ENCODE data around the gene NECAB2.

NECAB2 gene

DNA sequence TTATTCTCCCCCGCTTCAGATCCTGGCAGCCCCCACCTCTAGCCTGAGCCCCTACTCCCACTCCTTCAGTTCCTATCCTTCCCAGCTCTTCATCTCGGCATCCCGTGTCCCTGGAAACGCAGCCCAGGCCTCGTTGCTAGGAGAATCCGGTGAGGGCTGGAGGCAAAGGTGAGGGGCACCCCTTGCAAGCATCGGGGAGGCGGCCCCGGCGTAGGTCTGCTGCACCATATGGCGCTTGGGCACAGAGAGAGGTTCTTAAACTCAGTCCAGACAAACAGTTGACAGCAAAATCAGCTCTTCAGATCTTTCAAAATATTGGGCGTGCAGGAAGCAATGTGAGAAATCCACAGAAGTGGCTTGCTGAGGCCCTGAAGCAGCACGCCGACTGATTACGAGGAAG is 59.6 kb downstream of the NECAB2 start:
- DNase-seq: no peak

GRCh38 chr16:84029297-84030047 is 61.4 kb downstream of the NECAB2 start:
- DNase-seq: peak; percentile 73 to 88 (median 84)

DNA sequence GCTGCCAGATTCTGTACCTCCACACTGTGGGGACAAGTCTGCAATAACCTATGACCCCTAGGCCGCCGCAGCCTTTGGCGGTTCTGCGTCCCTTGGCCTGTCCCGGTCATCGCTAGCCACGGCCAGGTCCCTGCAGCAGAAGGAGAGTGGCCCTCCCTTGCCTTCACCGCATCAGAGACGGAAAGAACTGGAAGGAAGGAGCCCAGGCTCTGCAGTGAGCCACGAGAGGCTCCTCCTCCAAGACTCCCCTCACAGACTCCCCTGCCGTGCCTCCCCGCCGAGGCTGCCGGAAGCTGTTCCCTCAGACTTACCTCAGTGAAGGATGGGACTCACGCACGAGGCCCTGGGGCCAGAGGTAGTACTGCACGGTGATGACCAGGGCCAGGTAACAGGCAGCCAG is 63.5 kb downstream of the NECAB2 start:
- DNase-seq: no peak

- no peak for DNase-seq
Observed at GRCh38 chr16:84032458-84033178, 64.6 kb downstream of the NECAB2 start.

DNA sequence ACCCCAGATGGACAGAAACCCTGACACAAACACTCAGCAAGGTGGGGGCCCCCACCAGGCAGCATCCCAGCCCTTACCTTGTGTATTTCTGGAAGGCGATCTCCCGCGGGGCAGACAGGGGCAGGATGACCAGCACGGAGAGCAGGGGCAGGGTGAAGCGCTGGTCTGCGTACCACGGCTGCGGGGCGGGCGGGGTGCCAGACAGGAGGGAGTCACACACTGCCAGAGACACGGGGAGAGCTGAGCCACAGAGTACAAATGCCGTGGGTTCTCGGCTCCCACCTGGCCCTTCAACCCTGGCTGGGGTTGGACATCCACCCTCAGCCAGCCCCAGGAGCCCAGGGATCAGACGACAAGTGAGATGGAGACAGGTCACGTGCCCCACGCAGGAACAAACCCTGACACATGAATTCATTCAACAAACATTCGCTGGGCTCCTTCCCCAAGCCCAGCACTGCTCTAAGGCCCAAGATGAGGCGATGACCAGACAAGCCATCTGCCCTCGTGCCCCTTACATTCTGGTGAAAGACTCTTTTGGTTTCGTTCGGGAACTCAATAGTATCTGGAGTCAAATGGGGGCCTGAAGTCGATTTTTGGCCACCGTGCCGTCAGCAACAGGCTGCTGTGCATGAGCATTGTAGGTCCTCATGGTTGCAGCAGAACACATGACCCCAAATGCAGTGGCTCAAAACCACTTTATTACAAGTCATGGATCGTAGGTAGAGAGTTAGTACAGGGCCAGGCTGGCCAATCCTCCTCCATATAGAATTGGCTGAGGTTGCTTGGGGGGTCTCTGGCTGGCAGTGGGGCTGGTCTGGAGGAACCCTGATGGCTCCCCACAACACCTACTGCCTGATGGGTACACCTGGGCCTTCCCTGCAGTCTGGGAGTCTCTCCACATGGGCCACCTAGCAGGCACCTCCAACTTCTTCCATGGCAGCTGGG is 65.5 kb downstream of the NECAB2 start:
- no peak for DNase-seq

- no peak for DNase-seq
Observed at GRCh38 chr16:84034516-84034915, 66.5 kb downstream of the NECAB2 start.

GRCh38 chr16:84036131-84036530 is 68.1 kb downstream of the NECAB2 start:
- no peak for DNase-seq

GRCh38 chr16:84036982-84037425 is 69.0 kb downstream of the NECAB2 start:
- no peak for DNase-seq

- DNase-seq: no peak
Observed at GRCh38 chr16:84038469-84038868, 70.4 kb downstream of the NECAB2 start.

DNA sequence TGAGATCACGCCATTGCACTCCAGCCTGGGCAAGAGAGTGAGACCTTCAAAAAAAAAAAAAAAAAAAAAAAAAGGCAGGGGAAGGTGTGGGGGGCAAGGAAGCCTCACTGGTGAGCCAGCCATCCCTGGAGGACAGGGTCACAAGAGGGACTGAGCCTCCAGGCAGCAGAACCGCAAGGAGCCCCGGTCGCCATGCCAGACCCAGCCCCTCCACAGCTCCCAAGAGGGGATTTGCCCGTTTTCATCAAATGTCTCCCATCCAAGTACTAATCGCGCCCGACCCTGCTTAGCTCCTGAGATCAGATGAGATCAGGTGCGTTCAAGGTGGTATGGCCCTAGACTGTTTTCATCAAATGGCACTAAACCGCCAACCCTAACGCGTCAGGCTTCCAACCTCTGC is 71.7 kb downstream of the NECAB2 start:
- no peak for DNase-seq

- DNase-seq: no peak
Observed at GRCh38 chr16:84040226-84040822, 72.3 kb downstream of the NECAB2 start.

DNA sequence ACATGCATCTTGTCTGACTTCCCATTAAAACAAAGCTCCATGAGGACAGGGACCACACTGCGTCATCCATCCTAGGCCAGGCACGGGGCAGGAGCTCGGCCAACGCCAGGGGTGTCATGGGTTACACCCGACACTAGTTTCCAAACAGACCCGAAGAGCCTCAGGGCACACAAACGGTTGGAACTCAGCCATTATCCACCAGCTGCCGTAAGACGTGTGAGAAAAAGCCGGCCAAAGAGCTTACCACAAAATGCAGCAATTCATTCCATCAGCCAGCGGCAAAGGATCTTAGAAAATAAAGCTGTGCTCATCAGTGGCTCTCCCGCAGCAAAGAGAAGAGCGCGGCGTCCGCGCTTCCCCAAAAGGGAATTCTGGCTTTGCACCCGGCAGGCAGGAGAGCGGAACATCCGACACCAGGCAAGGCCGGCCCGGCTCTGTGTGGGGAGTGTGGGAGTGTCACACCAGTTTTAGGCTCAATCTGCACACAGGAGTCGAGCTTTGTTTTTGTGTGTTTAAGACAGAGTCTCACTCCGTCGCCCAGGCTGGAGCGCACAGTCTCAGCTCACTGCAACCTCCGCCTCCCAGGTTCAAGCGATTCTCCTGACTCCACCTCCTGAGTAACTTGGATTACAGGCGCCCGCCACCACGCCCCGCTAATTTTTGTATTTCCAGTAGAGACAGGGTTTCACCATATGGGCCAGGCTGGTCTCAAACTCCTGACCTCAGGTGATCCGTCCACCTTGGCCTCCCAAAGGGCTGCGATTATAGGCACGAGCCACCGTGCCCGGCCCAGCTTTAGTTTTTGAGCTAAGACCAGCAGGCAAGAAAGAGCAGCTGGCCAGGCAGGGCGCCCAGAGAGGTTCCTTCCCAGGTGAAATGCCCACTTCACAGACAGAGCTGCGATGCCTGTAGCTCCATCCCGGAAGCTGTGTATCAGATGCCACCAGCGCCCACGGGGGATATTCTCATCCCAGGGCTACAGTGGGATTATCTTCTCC is 73.1 kb downstream of the NECAB2 start:
- DNase-seq: no peak

GRCh38 chr16:84041881-84042280 is 73.8 kb downstream of the NECAB2 start:
- no peak for DNase-seq

DNA sequence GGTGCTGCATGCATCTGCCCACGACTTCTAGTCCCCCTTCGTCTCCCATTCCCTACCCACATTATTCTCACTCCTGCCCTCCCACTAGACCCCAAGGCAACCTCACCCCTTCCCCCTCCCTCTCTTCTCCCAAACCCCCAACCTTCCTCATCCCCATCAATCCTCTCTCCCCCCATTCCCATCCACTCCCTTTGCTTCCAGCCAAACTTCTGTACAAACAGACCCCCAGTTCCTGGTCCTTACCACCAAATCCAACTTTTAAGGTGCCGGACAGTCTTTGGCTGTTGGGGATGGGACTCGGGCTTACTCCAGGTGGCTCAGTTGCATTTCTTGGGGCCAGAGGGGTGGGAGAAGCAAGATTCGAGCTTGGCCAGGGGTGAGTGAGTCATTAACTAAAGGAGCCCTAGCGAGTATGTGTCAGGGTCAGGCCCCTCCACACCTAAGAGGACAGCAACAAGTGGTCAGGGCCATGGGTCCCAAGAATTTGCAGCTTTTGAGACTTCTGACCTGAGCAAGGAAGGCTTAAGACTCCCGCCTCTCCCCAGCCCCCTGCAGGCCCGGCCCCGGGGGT is 74.3 kb downstream of the NECAB2 start, which contains the start of gene SLC38A8:
Gene SLC38A8 (minus strand): TSS at position 488 of the 571 bp plus-strand sequence. CDS start 638 bp downstream, outside the sequence.
- DNase-seq: no peak

DNA sequence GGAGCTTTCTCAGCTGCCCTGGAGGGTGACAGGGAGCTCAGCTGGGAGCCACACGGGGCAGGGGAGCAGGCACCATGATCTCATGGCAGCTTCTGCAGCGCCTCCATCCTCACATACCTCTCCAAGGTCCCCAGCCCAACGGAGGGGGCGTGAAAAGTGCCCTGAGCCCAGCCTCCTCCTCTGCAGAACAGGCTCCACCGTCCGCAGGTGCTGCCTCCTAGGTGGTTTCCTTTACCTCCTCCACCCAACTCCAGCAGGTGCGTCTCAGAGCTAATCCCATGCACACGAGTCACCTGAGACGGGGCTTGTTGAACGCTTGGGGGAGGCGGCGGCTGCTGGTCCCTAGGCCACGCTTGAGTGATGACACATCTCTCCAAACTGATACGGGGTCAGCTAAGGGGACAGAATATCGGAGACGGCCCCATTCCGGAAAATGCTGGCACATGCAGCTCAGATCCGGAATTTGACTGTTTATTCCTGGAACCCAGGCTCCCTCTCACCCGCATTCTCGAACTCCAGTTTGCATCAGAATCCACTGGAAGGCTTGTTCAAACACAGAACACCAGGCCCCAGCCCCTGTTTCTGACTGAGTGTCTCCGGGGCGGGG is 74.9 kb downstream of the NECAB2 start:
- no peak for DNase-seq

DNA sequence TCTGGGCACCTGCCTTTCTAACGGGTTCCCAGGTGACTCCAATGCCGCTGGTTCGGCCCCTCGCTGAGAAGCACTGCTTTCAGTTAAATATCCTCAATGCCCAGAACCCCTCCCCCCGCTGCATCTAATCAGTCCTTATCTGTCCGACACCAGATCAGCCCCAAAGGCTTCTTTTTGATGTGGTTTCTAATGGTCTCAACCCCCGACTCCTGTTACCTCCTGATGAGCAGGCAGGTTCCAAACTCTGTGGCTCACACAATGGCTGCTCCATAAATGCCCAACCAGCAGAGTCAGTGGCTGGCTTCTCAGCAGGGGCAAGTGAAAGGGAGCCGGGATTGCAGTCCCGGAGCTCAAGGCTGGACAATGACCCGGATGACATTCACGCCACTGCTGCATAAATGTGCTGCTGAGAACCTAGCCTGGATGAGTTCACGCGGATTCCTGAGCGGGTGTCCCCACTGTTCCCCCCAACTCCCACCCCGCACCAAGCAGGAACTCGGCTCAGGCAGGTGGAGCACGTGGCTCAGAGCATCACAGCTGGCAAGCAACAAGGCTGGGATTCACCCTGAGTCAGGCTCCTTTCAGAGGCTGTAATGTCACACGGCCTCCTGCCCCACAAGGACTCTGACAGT is 75.6 kb downstream of the NECAB2 start:
- no peak for DNase-seq

- DNase-seq: peak; percentile 28 to 63 (median 60)
Observed at GRCh38 chr16:84044118-84044488, 76.1 kb downstream of the NECAB2 start.

DNA sequence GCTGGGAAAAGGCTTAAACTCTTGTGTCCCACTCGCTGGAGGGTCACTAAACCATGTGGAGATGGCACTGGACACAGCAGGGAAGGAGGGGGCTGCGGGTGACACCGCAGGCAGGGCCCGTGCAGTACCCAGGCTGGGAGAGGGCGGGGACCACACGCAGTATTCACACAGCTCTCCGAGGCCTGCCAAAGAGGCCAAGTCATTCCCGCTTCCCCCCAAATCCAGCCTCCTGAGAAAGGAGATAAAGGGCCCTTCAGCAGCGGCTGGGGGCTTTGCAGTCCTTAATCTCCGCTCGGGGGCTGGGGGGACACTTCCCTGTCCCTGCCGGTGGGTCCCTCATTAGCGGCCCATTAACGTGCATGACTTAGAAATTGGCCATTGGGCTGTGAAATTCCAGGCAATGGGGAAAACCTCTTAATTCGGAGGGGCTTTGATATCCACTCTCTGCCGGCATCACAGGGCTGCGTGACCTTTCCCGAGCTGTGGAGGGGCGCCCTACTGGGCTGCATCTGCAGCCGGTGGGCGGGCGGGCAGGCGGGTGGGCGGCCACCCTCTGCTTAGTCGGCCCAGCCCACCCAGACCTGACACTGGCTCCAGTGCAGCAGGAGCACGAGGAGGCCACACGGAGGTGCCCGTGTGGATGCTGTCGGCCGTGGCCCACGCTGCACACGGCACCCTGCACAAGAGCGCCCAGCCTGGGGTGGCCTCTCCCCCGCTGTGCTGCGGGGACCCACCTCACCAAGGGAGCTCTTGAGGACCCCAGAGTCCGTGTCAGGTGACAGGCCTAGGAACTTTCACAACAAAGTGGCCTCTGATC is 77.2 kb downstream of the NECAB2 start:
- no peak for DNase-seq

Measured in suppressor macrophage (primary cell).